ENCODE measurements around the gene THSD4.

DNA sequence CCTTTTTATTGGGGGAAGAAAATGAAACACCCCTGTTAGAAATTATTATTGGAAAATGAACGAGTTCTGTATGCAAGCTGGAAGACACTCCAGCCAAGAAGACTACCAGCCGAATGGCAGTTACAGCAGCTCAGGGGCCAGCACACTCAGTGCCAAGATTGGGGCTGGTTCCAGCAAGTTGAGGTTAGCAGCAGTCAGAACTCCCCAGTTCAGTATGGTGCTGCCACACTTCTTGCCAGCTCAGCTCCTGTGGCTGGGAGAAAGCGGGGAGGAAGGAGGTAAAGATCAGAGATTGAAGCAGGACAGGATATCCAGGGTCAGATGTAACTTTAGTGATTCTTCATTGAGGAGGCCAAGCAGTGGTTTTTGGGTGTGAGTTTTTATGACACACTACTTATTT is 414.8 kb downstream of the THSD4 start:
- TF ChIP-seq, protein P1, sequence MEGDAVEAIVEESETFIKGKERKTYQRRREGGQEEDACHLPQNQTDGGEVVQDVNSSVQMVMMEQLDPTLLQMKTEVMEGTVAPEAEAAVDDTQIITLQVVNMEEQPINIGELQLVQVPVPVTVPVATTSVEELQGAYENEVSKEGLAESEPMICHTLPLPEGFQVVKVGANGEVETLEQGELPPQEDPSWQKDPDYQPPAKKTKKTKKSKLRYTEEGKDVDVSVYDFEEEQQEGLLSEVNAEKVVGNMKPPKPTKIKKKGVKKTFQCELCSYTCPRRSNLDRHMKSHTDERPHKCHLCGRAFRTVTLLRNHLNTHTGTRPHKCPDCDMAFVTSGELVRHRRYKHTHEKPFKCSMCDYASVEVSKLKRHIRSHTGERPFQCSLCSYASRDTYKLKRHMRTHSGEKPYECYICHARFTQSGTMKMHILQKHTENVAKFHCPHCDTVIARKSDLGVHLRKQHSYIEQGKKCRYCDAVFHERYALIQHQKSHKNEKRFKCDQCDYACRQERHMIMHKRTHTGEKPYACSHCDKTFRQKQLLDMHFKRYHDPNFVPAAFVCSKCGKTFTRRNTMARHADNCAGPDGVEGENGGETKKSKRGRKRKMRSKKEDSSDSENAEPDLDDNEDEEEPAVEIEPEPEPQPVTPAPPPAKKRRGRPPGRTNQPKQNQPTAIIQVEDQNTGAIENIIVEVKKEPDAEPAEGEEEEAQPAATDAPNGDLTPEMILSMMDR (IDR thresholded peaks at IDR 0.05; ENCODE audit: insufficient read depth, low read length), result no peak
- TF ChIP-seq POLR2AphosphoS5 (IDR thresholded peaks at IDR 0.05; ENCODE audit: low read depth), result no peak
- TF ChIP-seq GABPA (IDR thresholded peaks at IDR 0.05; ENCODE audit: low read depth), result no peak

Data from HL-60 (cell line).